Astrocyte of the cerebellum (primary cell): ENCODE results near the gene TMPRSS4.

ENCODE experiments used
- DNase-seq: peaks from one replicate; pipeline ENCODE4 v3.0.0-alpha.2; 2011; ENCODE audit warnings: low read depth
- H3K4me3 ChIP-seq: 2 replicates; pipeline ENCODE4 v1.5.1; 2011; ENCODE audit warnings: mild to moderate bottlenecking, low read depth, low read length, moderate library complexity
- in situ Hi-C: cut with HindIII; loops from 2 replicates; pipeline ENCODE4 v1.10.0; 2017; ENCODE audit warnings: low sequenced_read_pairs
- TF ChIP-seq, protein P1 (sequence below): IDR thresholded peaks from 2 replicates; pipeline ENCODE4 v1.5.1; 2012; ENCODE audit warnings: low read length, low read depth, moderate library complexity, mild to moderate bottlenecking; ENCODE audit errors: missing control alignments

Gene TMPRSS4

DNA sequence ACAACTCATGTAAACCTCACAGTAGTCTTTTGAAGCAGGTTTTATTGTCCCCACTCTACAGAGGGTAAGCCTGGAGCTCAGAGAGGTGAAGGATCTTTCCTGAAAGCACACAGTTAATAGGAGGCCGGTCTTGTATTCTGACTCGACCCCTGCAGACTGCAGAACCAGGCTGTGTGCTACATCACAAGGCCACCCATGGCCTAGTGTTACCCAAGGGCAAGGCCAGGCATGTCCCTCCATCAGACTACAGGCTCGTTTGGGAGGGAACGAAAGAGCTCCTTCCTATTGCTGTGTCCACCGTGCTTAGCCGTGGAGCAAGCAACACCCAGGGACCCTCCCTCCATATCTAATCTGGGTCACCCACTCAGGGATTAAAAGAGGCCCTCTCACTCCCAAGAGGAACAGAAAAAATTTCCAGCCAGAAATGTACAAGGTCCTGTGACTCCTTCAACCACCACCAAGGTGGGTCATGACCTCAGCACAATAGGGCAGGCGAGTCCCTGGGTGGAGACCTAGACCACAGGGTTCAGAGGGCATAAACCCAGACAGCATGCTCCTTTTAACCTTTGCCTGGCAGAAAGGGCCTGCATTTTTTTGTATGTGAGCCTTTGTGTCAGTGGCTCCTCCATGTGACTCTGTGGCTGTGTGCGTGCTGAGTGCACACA, 16.2 kb downstream of the TMPRSS4 start:
- in situ Hi-C loops, result no loop called here
- TF ChIP-seq, protein P1, sequence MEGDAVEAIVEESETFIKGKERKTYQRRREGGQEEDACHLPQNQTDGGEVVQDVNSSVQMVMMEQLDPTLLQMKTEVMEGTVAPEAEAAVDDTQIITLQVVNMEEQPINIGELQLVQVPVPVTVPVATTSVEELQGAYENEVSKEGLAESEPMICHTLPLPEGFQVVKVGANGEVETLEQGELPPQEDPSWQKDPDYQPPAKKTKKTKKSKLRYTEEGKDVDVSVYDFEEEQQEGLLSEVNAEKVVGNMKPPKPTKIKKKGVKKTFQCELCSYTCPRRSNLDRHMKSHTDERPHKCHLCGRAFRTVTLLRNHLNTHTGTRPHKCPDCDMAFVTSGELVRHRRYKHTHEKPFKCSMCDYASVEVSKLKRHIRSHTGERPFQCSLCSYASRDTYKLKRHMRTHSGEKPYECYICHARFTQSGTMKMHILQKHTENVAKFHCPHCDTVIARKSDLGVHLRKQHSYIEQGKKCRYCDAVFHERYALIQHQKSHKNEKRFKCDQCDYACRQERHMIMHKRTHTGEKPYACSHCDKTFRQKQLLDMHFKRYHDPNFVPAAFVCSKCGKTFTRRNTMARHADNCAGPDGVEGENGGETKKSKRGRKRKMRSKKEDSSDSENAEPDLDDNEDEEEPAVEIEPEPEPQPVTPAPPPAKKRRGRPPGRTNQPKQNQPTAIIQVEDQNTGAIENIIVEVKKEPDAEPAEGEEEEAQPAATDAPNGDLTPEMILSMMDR, result no peak
- no peak overlapping the region for H3K4me3 ChIP-seq
- no peak for DNase-seq

DNA sequence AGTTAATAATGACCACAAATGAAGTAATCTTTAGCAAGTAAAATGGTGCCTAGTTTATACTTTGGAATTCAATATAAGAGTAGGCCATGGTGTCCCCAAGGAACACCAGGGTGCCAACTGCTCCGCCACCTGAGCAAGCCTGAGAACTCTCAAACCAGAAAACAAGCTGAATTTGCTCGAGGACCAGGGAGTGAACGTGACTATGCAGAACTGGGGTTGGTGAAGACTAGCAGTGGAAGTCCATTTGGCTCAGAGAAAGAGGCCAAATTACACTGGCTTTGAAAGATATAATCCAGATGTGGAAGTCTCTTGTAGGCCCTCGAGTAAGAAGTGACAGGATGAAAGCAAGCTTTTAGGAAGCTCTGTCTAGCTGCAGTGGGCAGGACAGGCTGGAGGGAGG, 18.6 kb downstream of the TMPRSS4 start:
- in situ Hi-C loops, result no loop called here
- no peak for DNase-seq
- no peak overlapping the region for H3K4me3 ChIP-seq
- TF ChIP-seq, protein P1, result no peak

- TF ChIP-seq, protein P1, result no peak
- in situ Hi-C loops, result no loop called here
- DNase-seq, result no peak
- H3K4me3 ChIP-seq, result no peak overlapping the region
Observed at GRCh38 chr11:118095967-118096367, 19.1 kb downstream of the TMPRSS4 start.

DNA sequence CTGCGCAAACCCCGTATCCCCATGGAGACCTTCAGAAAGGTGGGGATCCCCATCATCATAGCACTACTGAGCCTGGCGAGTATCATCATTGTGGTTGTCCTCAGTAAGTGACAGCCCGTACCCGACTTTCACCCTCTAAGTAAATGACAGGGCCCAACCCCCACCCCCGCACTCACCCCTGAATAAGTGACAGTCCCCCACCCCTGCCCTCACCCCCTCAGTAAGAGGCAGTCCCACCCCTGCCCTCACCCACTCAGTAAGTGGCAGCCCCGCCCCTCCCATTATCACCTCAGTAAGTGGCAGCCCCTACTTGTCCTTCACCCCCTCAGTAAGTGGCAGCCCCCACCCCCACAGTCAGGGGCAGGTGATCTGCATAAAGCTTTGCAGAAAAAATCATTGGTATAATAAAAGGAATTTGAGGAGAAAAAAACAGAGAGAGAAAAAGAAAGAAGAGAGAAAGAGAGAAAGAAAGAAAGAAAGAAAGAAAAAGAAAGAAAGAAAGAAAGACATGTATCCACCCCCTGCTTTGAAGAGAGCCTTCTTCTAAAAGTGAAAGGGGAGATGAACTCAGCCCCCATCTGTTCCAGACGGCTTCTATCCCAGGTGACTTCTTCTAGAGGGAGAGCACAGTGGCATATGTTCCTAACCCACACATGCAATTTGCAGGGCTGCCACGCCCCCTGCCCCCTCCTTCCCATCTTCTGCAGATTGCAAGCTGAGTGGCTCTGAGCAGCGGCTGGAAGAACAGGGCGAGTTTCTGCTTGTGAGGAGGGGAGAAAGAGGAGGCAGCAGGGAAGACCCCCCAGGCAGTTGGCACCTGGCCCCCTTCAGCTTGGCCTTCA, 22.3 kb downstream of the TMPRSS4 start:
- no peak for DNase-seq
- TF ChIP-seq, protein P1, result no peak
- no peak overlapping the region for H3K4me3 ChIP-seq
- in situ Hi-C loops, result no loop called here

- DNase-seq, result no peak
- H3K4me3 ChIP-seq, result no peak overlapping the region
- in situ Hi-C loops, result no loop called here
- TF ChIP-seq, protein P1, result no peak
Observed at GRCh38 chr11:118099838-118100556, 23.1 kb downstream of the TMPRSS4 start.

DNA sequence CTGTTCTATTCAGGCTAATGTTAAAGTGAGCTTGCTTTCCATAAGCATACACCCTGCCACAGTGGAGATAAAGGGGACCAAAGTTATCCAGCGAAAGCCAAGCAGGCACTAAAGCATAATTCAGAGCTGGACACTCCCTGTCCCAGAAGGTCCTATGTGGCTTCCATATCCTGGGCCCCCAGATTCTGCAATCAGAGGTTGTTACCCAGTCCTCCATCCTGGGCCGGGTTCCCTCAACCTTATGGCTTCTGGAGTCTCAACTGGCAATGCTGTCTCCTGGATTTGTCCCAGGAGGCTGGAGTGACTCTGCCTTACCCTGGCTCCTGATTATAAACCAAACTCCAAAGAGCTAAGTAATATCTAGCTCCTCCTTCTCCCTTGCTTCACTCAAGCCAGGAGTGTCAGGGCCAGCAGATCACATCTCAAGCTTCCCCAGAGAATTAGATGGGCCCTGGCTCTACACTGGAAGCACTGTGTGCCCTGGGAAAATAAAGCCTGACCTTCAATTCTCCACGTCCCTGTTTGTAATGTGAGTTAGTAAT, 23.9 kb downstream of the TMPRSS4 start:
- in situ Hi-C loops, result no loop called here
- no peak overlapping the region for H3K4me3 ChIP-seq
- no peak for DNase-seq
- TF ChIP-seq, protein P1, result no peak
